K562 (cell line): ENCODE results near the gene ZDHHC5. TPM values are rescaled to one million over a fixed set of nuclear protein-coding genes. Genes with fewer than 3 reads are reported as not detected.
A peak's percentile ranks its signal among the peaks of the same experiment; 100 is the strongest.

Source experiments
- ARID4B ChIP-seq: sonication (generic); formaldehyde crosslinking; IDR thresholded peaks from 2 replicates; pipeline ENCODE4 v1.8.0; 2022; ENCODE audit warnings: mild to moderate bottlenecking, missing genetic modification reagents
- CREM ChIP-seq: IDR thresholded peaks from 2 replicates; pipeline ENCODE4 v1.6.1; 2014; ENCODE audit warnings: antibody characterized with exemption, low read depth
- ELK1 ChIP-seq: sonication (generic); formaldehyde crosslinking; IDR thresholded peaks from 2 replicates; pipeline ENCODE4 v1.8.1; 2022; ENCODE audit warnings: missing genetic modification reagents
- MECOM ChIP-seq: fragments of 250-450 bp; sonication (Bioruptor Pico); IDR thresholded peaks from 2 replicates; pipeline ENCODE4 v1.8.0; 2022; ENCODE audit warnings: inconsistent platforms
- SMARCB1 ChIP-seq: IDR thresholded peaks from 2 replicates; pipeline ENCODE4 v1.6.1; 2011; ENCODE audit warnings: improper control_type of control experiment, low read depth; ENCODE audit not compliant: insufficient read length
- ZBTB11 ChIP-seq, 3 experiments: fragments of 200-800 bp in 1 of 3; fragments of 250-450 bp in 1 of 3; fragments of 450-650 bp in 1 of 3; sonication (Bioruptor Pico) in 1 of 3; sonication (Bioruptor generic) in 1 of 3; formaldehyde crosslinking in 1 of 3; IDR thresholded peaks; 2 replicates each; pipeline versions ENCODE4 v1.6.1 to v1.8.0; 2016 to 2022; ENCODE audit warnings: mild to moderate bottlenecking in 2 of 3, missing genetic modification characterization in 2 of 3, missing compliant biosample characterization in 1 of 3, moderate library complexity in 1 of 3
- ZNF347 ChIP-seq: fragments of 450-650 bp; formaldehyde crosslinking; IDR thresholded peaks from 2 replicates; pipeline ENCODE4 v1.4.0; 2020; ENCODE audit warnings: low read depth, mild to moderate bottlenecking, moderate library complexity
- polyA plus RNA-seq, 8 experiments: library from polyadenylated mRNA; depleted of rRNA in 4 of 8; stranded (reverse) in 5 of 8; unstranded in 3 of 8; fragments of >200 nt; fragmentation: Nextera tagmentation in 2 of 8; fragmentation: Illumina TruSeq in 1 of 8; extraction: Ambion mirVana in 2 of 8; extraction: Trizol in 1 of 8; gene quantifications; 2 replicates each; pipeline versions ENCODE4 v1.2.1 to v1.2.3, GENCODE V29; 2011 to 2014; ENCODE audit warnings: inconsistent platforms in 1 of 8, missing spikeins in 1 of 8
- total RNA-seq, 7 experiments: library from RNA; depleted of rRNA in 6 of 7; stranded (reverse); fragments of >200 nt in 6 of 7; fragmentation: Illumina TruSeq in 2 of 7; extraction: Trizol in 2 of 7; gene quantifications; 2 replicates each; pipeline versions ENCODE4 v1.2.1 to v1.2.3, GENCODE V29; 2011 to 2021; ENCODE audit warnings: low replicate concordance in 1 of 7

ZDHHC5 gene
- total and polyA plus RNA-seq, 9 of the 15 experiments (the other 6 are each of a cell fraction or from before 2014, with no cell fraction given) = 3.8 to 64.2 (median 35.9) TPM

GRCh38 chr11:57668434-57668782 lies 494 bp downstream of the ZDHHC5 start (continued):
- peak; percentile 14; the same call in 1 of the 2 replicates for TF ChIP-seq ARID4B (CRISPR knock-in tag)
- TF ChIP-seq MECOM (CRISPR knock-in tag) = no peak
- no peak for TF ChIP-seq ZNF347
- no peak for TF ChIP-seq CREM
- no peak for TF ChIP-seq ELK1
- no peak for TF ChIP-seq SMARCB1
- peak in 1 of 3 experiments; percentile 16; a peak in 2 of 6 replicates for TF ChIP-seq ZBTB11 (CRISPR knock-in tag; IDR thresholded peaks at IDR 0.05)
